Endothelial cell of umbilical vein (primary cell): ENCODE results near the gene RAD51B. TPM values are rescaled to one million over a fixed set of nuclear protein-coding genes. Genes with fewer than 3 reads are reported as not detected.

Source experiments
- BruUV-seq: library from RNA; stranded (reverse); fragments of 400-500 nt; replicated peaks from 2 replicates; lab custom pipeline; 2021; lab: Mats Ljungman, UMichigan
- CTCF ChIA-PET: fragments of 300-600, 350-600 bp; sonication (Branson Sonifier 250); formaldehyde crosslinking; loops from one replicate; lab custom pipeline; 2021; ENCODE audit warnings: antibody characterized with exemption, inconsistent platforms; lab: Charles Lee
- POLR2A ChIA-PET: fragments of 300-600, 350-600 bp; sonication (Branson Sonifier 250); formaldehyde crosslinking; loops from one replicate; lab custom pipeline; 2021; ENCODE audit warnings: antibody characterized with exemption, inconsistent platforms; lab: Charles Lee
- DNase-seq: peaks from one replicate; pipeline ENCODE4 v3.0.0-alpha.2; 2011; ENCODE audit warnings: low read depth, low spot score
- FAIRE-seq: peaks from 2 replicates; lab custom pipeline; 2011; peaks lifted over from hg19 to GRCh38; lab: Jason Lieb, UNC
- H2AFZ ChIP-seq: 2 replicates; pipeline ENCODE4 v1.6.0; 2012; ENCODE audit warnings: low read depth, low read length, control low read depth, inconsistent platforms
- H3K27ac ChIP-seq: 2 replicates; pipeline ENCODE4 v1.5.1; 2011; ENCODE audit warnings: low read depth, mild to moderate bottlenecking, control low read depth, low read length, moderate library complexity; ENCODE audit not compliant: insufficient read depth
- H3K27me3 ChIP-seq, 2 experiments: 2 replicates each; pipeline versions ENCODE4 v1.6.0 to v1.6.1; 2011; ENCODE audit warnings: low read length in 2 of 2, mixed read lengths in 1 of 2; ENCODE audit not compliant: control insufficient read depth in 2 of 2, insufficient read depth in 2 of 2
- H3K36me3 ChIP-seq, 2 experiments: 2 replicates in 1 of 2; 3 replicates in 1 of 2; pipeline ENCODE4 v1.5.1; 2011; ENCODE audit warnings: low read length in 2 of 2, mild to moderate bottlenecking in 1 of 2, moderate library complexity in 1 of 2; ENCODE audit not compliant: control insufficient read depth in 2 of 2, insufficient read depth in 2 of 2; ENCODE audit errors: extremely low read depth in 1 of 2
- H3K4me1 ChIP-seq: 3 replicates; pipeline ENCODE4 v1.5.1; 2011; ENCODE audit warnings: mild to moderate bottlenecking, low read length; ENCODE audit not compliant: control insufficient read depth, insufficient read depth; ENCODE audit errors: extremely low read depth
- H3K4me2 ChIP-seq: 2 replicates; pipeline ENCODE4 v1.6.1; 2011; ENCODE audit warnings: low read length, control low read depth, mixed read lengths; ENCODE audit not compliant: insufficient read depth
- H3K4me3 ChIP-seq, 3 experiments: fragments of 200-600 bp in 1 of 3; sonication (generic), shearing (Covaris generic) in 1 of 3; replicated peaks in 1 of 3; 2 replicates each; pipeline ENCODE4 v1.5.1; 2011 to 2016; ENCODE audit warnings: control low read depth in 3 of 3, low read length in 3 of 3, mild to moderate bottlenecking in 2 of 3, inconsistent platforms in 1 of 3, low read depth in 1 of 3, moderate library complexity in 1 of 3; ENCODE audit not compliant: insufficient read depth in 1 of 3
- H3K79me2 ChIP-seq: 2 replicates; pipeline ENCODE4 v1.6.0; 2012; ENCODE audit warnings: low read length, inconsistent platforms; ENCODE audit not compliant: control insufficient read depth, insufficient read depth
- H3K9ac ChIP-seq: replicated peaks from 2 replicates; pipeline ENCODE3; 2011; ENCODE audit warnings: low read length, control low read depth; ENCODE audit not compliant: insufficient read depth; ENCODE audit errors: extremely low read depth
- H3K9me1 ChIP-seq: replicated peaks from 3 replicates; pipeline ENCODE4 v1.6.0; 2011; ENCODE audit warnings: mild to moderate bottlenecking, low read length; ENCODE audit not compliant: control insufficient read depth, insufficient read depth; ENCODE audit errors: extremely low read depth
- H3K9me3 ChIP-seq: replicated peaks from 2 replicates; pipeline ENCODE4 v1.5.1; 2012; ENCODE audit warnings: low read length, inconsistent platforms; ENCODE audit not compliant: control insufficient read depth, insufficient read depth
- H4K20me1 ChIP-seq: replicated peaks from 2 replicates; pipeline ENCODE3; 2011; ENCODE audit warnings: mild to moderate bottlenecking, low read length; ENCODE audit not compliant: control insufficient read depth, insufficient read depth; ENCODE audit errors: extremely low read depth
- EZH2 ChIP-seq: IDR thresholded peaks from 2 replicates; pipeline ENCODE4 v1.6.1; 2012; ENCODE audit warnings: borderline replicate concordance, low read depth, mild to moderate bottlenecking, moderate library complexity, low read length, inconsistent platforms; ENCODE audit not compliant: severe bottlenecking
- FOS ChIP-seq: IDR thresholded peaks from 2 replicates; pipeline ENCODE4 v1.6.1; 2011; ENCODE audit warnings: mild to moderate bottlenecking, low read length, moderate library complexity, borderline replicate concordance; ENCODE audit not compliant: insufficient read depth
- GATA2 ChIP-seq: IDR thresholded peaks from 2 replicates; pipeline ENCODE4 v1.7.0; 2011; ENCODE audit warnings: low read depth, mild to moderate bottlenecking, moderate library complexity, mixed read lengths, low read length; ENCODE audit not compliant: insufficient read length, insufficient read depth
- JUN ChIP-seq: IDR thresholded peaks from 2 replicates; pipeline ENCODE4 v1.6.1; 2011; ENCODE audit warnings: borderline replicate concordance, low read depth; ENCODE audit not compliant: insufficient read length, insufficient read depth
- MYC ChIP-seq: IDR thresholded peaks from one replicate; pipeline ENCODE4 v1.6.1; 2011; ENCODE audit warnings: mild to moderate bottlenecking, low read depth, low read length
- POLR2A ChIP-seq: IDR thresholded peaks from 2 replicates; pipeline ENCODE4 v1.6.1; 2012; ENCODE audit warnings: low read depth, mild to moderate bottlenecking, control low read depth, low read length
- POLR2AphosphoS5 ChIP-seq: IDR thresholded peaks from 2 replicates; pipeline ENCODE4 v1.6.1; 2012; ENCODE audit warnings: low read depth, mild to moderate bottlenecking, control low read depth, low read length, moderate library complexity; ENCODE audit not compliant: insufficient read depth
- dilution Hi-C: fragments of 300-500 bp; cut with MboI; formaldehyde crosslinking; loops from one replicate; pipeline ENCODE4 v1.15.0; 2019; ENCODE audit warnings: low sequenced_read_pairs; ENCODE audit not compliant: extremely low pct_ligation_motif_present
- intact Hi-C: fragments of 100-400 bp; cut with micrococcal nuclease; formaldehyde crosslinking; loops from one replicate; pipeline ENCODE4 v1.10.0; 2022
- polyA plus RNA-seq, 4 experiments: library from polyadenylated mRNA; depleted of rRNA in 3 of 4; stranded (reverse) in 3 of 4; unstranded in 1 of 4; fragments of >200 nt; gene quantifications; 2 replicates each; pipeline versions ENCODE4 v1.2.1 to v1.2.3, GENCODE V29; 2011 to 2012; ENCODE audit warnings: missing spikeins in 1 of 4
- total RNA-seq: library from RNA; stranded (reverse); gene quantifications from 2 replicates; pipeline ENCODE4 v1.2.3, GENCODE V29; 2021
- TF ChIP-seq, protein P1 (sequence below): IDR thresholded peaks from 2 replicates; pipeline ENCODE4 v1.6.1; 2011; ENCODE audit not compliant: insufficient read depth, insufficient read length
- TF ChIP-seq, protein P2 (sequence below), 2 donors: IDR thresholded peaks; 1 replicate in 1 of 2; 2 replicates in 1 of 2; pipeline ENCODE4 v1.5.1; 2011; ENCODE audit warnings: low read length in 2 of 2, mild to moderate bottlenecking in 2 of 2, moderate library complexity in 2 of 2, control low read depth in 1 of 2, inconsistent platforms in 1 of 2, low read depth in 1 of 2; ENCODE audit not compliant: insufficient read depth in 1 of 2; ENCODE audit errors: extremely low read depth in 1 of 2

Gene RAD51B
- total and polyA plus RNA-seq, 2 donors (not counting 3 experiments of a cell fraction or from before 2014, with no cell fraction given) = 3.9 to 19.0 TPM

DNA sequence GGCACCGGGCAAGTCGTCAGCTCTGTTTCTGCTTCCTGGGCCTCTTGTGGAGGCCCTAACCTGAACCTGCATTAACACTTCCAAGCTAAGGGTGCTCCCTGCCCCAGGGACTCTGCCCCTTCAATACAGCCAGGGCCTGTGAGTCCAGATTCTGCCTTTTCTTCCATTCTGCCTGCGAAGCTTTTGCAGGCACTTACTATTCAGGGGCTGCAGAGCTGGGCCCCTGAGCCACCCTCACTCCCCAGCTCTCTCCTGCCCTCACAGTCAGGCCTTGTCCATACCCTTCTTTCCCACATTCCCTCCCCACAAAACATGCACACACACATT lies 872.2 kb downstream of the RAD51B start:
- FAIRE-seq = no peak
- H3K9ac ChIP-seq = no peak overlapping the region

DNA sequence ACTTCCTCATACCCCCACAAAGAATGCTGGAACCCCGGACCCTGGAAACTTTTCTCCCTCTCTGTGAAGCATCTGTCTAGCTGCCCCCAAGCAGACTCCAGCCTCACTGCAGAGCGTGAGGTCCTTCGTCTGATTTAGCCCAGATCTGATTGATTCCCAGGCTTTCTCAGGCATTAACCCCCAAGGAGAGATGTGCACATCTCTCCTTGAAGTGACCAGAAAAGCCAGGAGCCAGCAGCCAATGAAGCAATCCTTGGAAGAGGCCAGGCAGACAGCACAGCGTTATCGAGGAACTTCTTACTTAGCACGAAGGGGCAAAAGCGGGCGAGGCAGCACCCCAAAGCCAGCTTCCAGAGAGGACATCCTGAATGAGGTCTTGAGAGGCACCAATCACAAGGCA lies 872.6 kb downstream of the RAD51B start:
- CTCF ChIA-PET = interaction anchor here (1.2 kb wide), 1 partner anchor 71 kb away, joined by 3 read pairs; no protein-coding TSS in a partner anchor

More for the DNA sequence above, 872.2 kb downstream of the RAD51B start:
- BruUV-seq = no TSS peak
- ChIA-PET POLR2A (interaction anchor here (0.6 kb wide), 1 partner anchor 101 kb away, joined by 3 read pairs; the partner anchor contains the start of gene ZFP36L1), CTCF (interaction anchor here (1.2 kb wide), 1 partner anchor 71 kb away, joined by 3 read pairs; no protein-coding TSS in a partner anchor)
- Histone ChIP-seq H3K79me2 (no peaks in the 10 kb centered on the region), H3K27ac (no peak overlapping the region), H3K36me3 (no peaks in the 10 kb centered on the region), H3K4me2 (no peak overlapping the region), H3K4me1 (peaks cover 26% of the 10 kb centered on the region), H4K20me1 (no peaks in the 10 kb centered on the region), H3K4me3 (no peak overlapping the region), H3K9me1 (no peaks in the 10 kb centered on the region), H3K9me3 (no peaks in the 10 kb centered on the region), H3K27me3 (no peaks in the 10 kb centered on the region), H2AFZ (no peak overlapping the region)
- TF ChIP-seq, protein P1, sequence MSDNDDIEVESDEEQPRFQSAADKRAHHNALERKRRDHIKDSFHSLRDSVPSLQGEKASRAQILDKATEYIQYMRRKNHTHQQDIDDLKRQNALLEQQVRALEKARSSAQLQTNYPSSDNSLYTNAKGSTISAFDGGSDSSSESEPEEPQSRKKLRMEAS = no peak
- TF ChIP-seq POLR2A (no peak), GATA2 (no peak), EZH2 (no peak)
- dilution Hi-C loops = no loop called here
- intact Hi-C loops = no loop called here
- no peak for DNase-seq

More for the DNA sequence above, 872.6 kb downstream of the RAD51B start:
- TF ChIP-seq, protein P2, sequence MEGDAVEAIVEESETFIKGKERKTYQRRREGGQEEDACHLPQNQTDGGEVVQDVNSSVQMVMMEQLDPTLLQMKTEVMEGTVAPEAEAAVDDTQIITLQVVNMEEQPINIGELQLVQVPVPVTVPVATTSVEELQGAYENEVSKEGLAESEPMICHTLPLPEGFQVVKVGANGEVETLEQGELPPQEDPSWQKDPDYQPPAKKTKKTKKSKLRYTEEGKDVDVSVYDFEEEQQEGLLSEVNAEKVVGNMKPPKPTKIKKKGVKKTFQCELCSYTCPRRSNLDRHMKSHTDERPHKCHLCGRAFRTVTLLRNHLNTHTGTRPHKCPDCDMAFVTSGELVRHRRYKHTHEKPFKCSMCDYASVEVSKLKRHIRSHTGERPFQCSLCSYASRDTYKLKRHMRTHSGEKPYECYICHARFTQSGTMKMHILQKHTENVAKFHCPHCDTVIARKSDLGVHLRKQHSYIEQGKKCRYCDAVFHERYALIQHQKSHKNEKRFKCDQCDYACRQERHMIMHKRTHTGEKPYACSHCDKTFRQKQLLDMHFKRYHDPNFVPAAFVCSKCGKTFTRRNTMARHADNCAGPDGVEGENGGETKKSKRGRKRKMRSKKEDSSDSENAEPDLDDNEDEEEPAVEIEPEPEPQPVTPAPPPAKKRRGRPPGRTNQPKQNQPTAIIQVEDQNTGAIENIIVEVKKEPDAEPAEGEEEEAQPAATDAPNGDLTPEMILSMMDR (IDR thresholded peaks at IDR 0.05; ENCODE audit: extremely low read depth in 1 of 2, insufficient read depth in 1 of 2, low read depth in 1 of 2, low read length in 2 of 2) = no peak
- TF ChIP-seq EZH2 = no peak
- no peak for TF ChIP-seq JUN
- TF ChIP-seq FOS = no peak
- TF ChIP-seq POLR2A = no peak
- TF ChIP-seq, protein P1 = no peak
- no peak for TF ChIP-seq GATA2
- no peak for TF ChIP-seq POLR2AphosphoS5
- TF ChIP-seq MYC = no peak
- Histone ChIP-seq H3K27ac (no peak overlapping the region), H3K27me3 (no peaks in the 10 kb centered on the region), H3K9me1 (no peaks in the 10 kb centered on the region), H3K4me3 (no peak overlapping the region), H3K36me3 (no peaks in the 10 kb centered on the region), H3K4me2 (no peak overlapping the region), H3K4me1 (peaks cover 26% of the 10 kb centered on the region), H2AFZ (no peak overlapping the region), H3K79me2 (no peaks in the 10 kb centered on the region), H3K9me3 (no peaks in the 10 kb centered on the region), H4K20me1 (no peaks in the 10 kb centered on the region), H3K9ac (no peak overlapping the region)
- FAIRE-seq (no peak), DNase-seq (no peak)
- POLR2A ChIA-PET = no interaction called here
- no TSS peak for BruUV-seq
- intact Hi-C loops = no loop called here
- dilution Hi-C loops = no loop called here
